ENCODE measurements around the gene AP1G1. TPM values are rescaled to one million over a fixed set of nuclear protein-coding genes. Genes with fewer than 3 reads are reported as not detected.

Gene AP1G1
- total RNA-seq, 1 donor from 2014 or later, result 121 TPM

GRCh38 chr16:71681360-71681759, 127.3 kb downstream of the AP1G1 start:
- Mint-ChIP-seq H3K4me3 (ENCODE audit: unreplicated experiment) (no peak overlapping the region), H3K27ac (ENCODE audit: unreplicated experiment) (no peak overlapping the region), H3K36me3 (ENCODE audit: low read depth, unreplicated experiment) (peaks cover 12% of the 10 kb centered on the region), H3K4me1 (ENCODE audit: low read depth, unreplicated experiment) (peaks cover 5% of the 10 kb centered on the region), H3K27me3 (ENCODE audit: low read depth, unreplicated experiment) (no peaks in the 10 kb centered on the region), H3K9me3 (ENCODE audit: unreplicated experiment) (no peaks in the 10 kb centered on the region)
- no peak overlapping the region for H3K9ac ChIP-seq (ENCODE audit: low read length)
- TF ChIP-seq EZH2 (IDR thresholded peaks at IDR 0.05; ENCODE audit: insufficient read depth, low read length), result no peak
- TF ChIP-seq CTCF (IDR thresholded peaks at IDR 0.05; ENCODE audit: insufficient read depth, low read depth, low read length), result no peak
- no peaks in the 10 kb centered on the region for H3K27me3 ChIP-seq (ENCODE audit: insufficient read depth, low read length)
- H4K20me1 ChIP-seq (ENCODE audit: insufficient read depth, low read length), result no peaks in the 10 kb centered on the region
- no peak overlapping the region for H2AFZ ChIP-seq (ENCODE audit: low read depth, low read length)
- no peaks in the 10 kb centered on the region for H3K9me3 ChIP-seq (ENCODE audit: insufficient read depth, low read depth, low read length)
- H3K27ac ChIP-seq (ENCODE audit: low read depth, low read length), result no peak overlapping the region
- peaks cover 24% of the 10 kb centered on the region for H3K36me3 ChIP-seq (ENCODE audit: insufficient read depth, low read length)
- no peaks in the 10 kb centered on the region for H3K79me2 ChIP-seq (ENCODE audit: insufficient read depth, low read length)
- H3K4me3 ChIP-seq (ENCODE audit: insufficient read depth, low read depth, low read length), result no peak overlapping the region
- no peaks in the 10 kb centered on the region for H3K4me1 ChIP-seq (ENCODE audit: insufficient read depth, low read length)
- DNase-seq (ENCODE audit: low read depth), result no peak
- no peak overlapping the region for H3K4me2 ChIP-seq (ENCODE audit: low read length)
- FAIRE-seq, result no peak

Other genes with a start within 250 kb of the AP1G1 start
- not detected in 2 replicates for gene TAT, start 231.7 kb downstream of the AP1G1 start, total RNA-seq
- 0.89 and 1.4 TPM in 2 replicates for gene MARVELD3, start 182.7 kb downstream of the AP1G1 start, total RNA-seq
- gene PHLPP2, start 84.1 kb downstream of the AP1G1 start, total RNA-seq, result 5.4 and 5.6 TPM in 2 replicates
- 31.9 and 32.7 TPM in 2 replicates for gene ATXN1L, start 37.1 kb upstream of the AP1G1 start, total RNA-seq
- 9.3 and 10.4 TPM in 2 replicates for gene ZNF821, start 75.3 kb upstream of the AP1G1 start, total RNA-seq
- 232 and 241 TPM in 2 replicates for gene IST1, start 86.7 kb upstream of the AP1G1 start, total RNA-seq
- gene PKD1L3, start 191.6 kb upstream of the AP1G1 start, total RNA-seq, result not detected in 2 replicates
- gene DHODH, start 199.9 kb upstream of the AP1G1 start, total RNA-seq, result 4.9 and 5.2 TPM in 2 replicates
- not detected in 2 replicates for gene HP, start 245.7 kb upstream of the AP1G1 start, total RNA-seq